PC-3 (cell line): Measurements from ENCODE around the gene CCDC91. TPM values are rescaled to one million over a fixed set of nuclear protein-coding genes. Genes with fewer than 3 reads are reported as not detected.

Experiments used
- ATAC-seq: fragments of 200-7000 bp; cut with Tn5 transposase; 2 replicates; pipeline ENCODE4 v1.9.1; 2020; ENCODE audit warnings: mild to moderate bottlenecking, moderate library complexity
- BruUV-seq: library from RNA; stranded (reverse); fragments of 400-500 nt; replicated peaks from 2 replicates; lab custom pipeline; 2021; lab: Mats Ljungman, UMichigan
- CTCF ChIA-PET: fragments of 300-600 bp; sonication (Branson Sonifier 250); formaldehyde crosslinking; loops from one replicate; lab custom pipeline; 2022; ENCODE audit warnings: antibody characterized with exemption; lab: Charles Lee
- POLR2A ChIA-PET: fragments of 300-600 bp; sonication (Branson Sonifier 250); formaldehyde crosslinking; loops from one replicate; lab custom pipeline; 2022; ENCODE audit warnings: antibody characterized with exemption; ENCODE audit not compliant: unreplicated experiment; lab: Charles Lee
- DNase-seq: peaks from one replicate; pipeline ENCODE4 v3.0.0-alpha.2; 2015
- H2AFZ ChIP-seq: fragments of 300-600 bp; sonication (generic); 2 replicates; pipeline ENCODE4 v1.6.0; 2016; ENCODE audit warnings: antibody characterized with exemption, low read length
- H3F3A ChIP-seq: fragments of 300-600 bp; sonication (generic); one replicate; pipeline ENCODE4 v1.6.0; 2017; ENCODE audit warnings: antibody characterized with exemption, low read length, control low read depth, mild to moderate bottlenecking; ENCODE audit not compliant: unreplicated experiment
- H3K27ac ChIP-seq: fragments of 300-600 bp; sonication (generic); 2 replicates; pipeline ENCODE4 v1.5.1; 2016; ENCODE audit warnings: mild to moderate bottlenecking, low read length
- H3K27me3 ChIP-seq: fragments of 300-600 bp; sonication (generic); 2 replicates; pipeline ENCODE4 v1.6.1; 2016; ENCODE audit warnings: low read length, mixed read lengths
- H3K36me3 ChIP-seq: fragments of 300-600 bp; sonication (generic); 2 replicates; pipeline ENCODE4 v1.6.1; 2016; ENCODE audit warnings: low read depth, mixed run types, low read length, mixed read lengths
- H3K4me1 ChIP-seq: fragments of 300-600 bp; sonication (generic); 2 replicates; pipeline ENCODE4 v1.5.1; 2016; ENCODE audit warnings: low read length; ENCODE audit not compliant: insufficient read depth
- H3K4me2 ChIP-seq: fragments of 300-600 bp; sonication (generic); 2 replicates; pipeline ENCODE4 v1.6.0; 2016; ENCODE audit warnings: low read length
- H3K4me3 ChIP-seq: fragments of 300-600 bp; sonication (generic); 2 replicates; pipeline ENCODE4 v1.5.1; 2016; ENCODE audit warnings: mild to moderate bottlenecking, low read length, mixed read lengths
- H3K79me2 ChIP-seq: fragments of 300-600 bp; sonication (generic); 2 replicates; pipeline ENCODE4 v1.6.1; 2017; ENCODE audit warnings: low read length, mixed read lengths
- H3K9ac ChIP-seq: fragments of 300-600 bp; sonication (generic); 2 replicates; pipeline ENCODE4 v1.6.0; 2016; ENCODE audit warnings: mild to moderate bottlenecking, low read length
- H3K9me2 ChIP-seq: fragments of 300-600 bp; sonication (generic); replicated peaks from 2 replicates; pipeline ENCODE4 v1.6.1; 2016; ENCODE audit warnings: mixed run types, low read length, mixed read lengths
- H3K9me3 ChIP-seq: fragments of 300-600 bp; sonication (generic); 2 replicates; pipeline ENCODE4 v1.6.1; 2016; ENCODE audit warnings: low read length, mixed read lengths
- H4K20me1 ChIP-seq: fragments of 300-600 bp; sonication (generic); 2 replicates; pipeline ENCODE4 v1.6.1; 2016; ENCODE audit warnings: low read length, mixed read lengths
- CTCF ChIP-seq: fragments of 300-600 bp; sonication (generic); conservative IDR thresholded peaks from 2 replicates; pipeline ENCODE4 v1.5.1; 2017; ENCODE audit warnings: antibody characterized with exemption, low read depth, mild to moderate bottlenecking, low read length
- EZH2 ChIP-seq: fragments of 300-600 bp; sonication (generic); IDR thresholded peaks from one replicate; pipeline ENCODE4 v1.6.1; 2017; ENCODE audit warnings: antibody characterized with exemption, mild to moderate bottlenecking, low read length; ENCODE audit not compliant: unreplicated experiment
- EZH2phosphoT487 ChIP-seq: fragments of 300-600 bp; sonication (generic); IDR thresholded peaks from 2 replicates; pipeline ENCODE4 v1.6.1; 2018; ENCODE audit warnings: mild to moderate bottlenecking, antibody characterized with exemption, low read length, borderline replicate concordance
- intact Hi-C: fragments of 100-400 bp; cut with micrococcal nuclease; formaldehyde crosslinking; loops from 2 replicates; pipeline ENCODE4 v1.9.0; 2023
- total RNA-seq: library from RNA; depleted of rRNA; stranded (reverse); fragments of >200 nt; gene quantifications from 2 replicates; pipeline ENCODE4 v1.2.3, GENCODE V29; 2014

The CCDC91 gene
- total RNA-seq, 1 experiment from 2014 or later = 15.7 TPM

DNA sequence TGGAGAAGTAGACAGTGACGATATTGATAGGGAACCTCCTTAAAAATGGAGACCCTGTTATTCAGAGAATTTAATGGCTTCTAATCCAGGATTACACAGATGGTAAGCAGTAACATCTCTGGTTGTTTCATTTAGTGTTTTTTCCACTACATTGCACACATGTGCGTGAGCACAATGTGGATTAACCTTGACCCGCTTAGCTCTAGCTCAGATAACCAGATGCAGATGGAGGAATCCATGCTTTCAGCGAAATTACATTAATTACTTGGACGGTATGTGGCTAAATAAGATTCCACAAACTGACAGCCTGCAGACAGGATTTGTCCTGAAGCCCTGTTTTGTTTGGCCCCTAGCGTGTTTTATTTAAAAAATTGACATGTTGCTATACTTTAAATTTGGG is 378.4 kb downstream of the CCDC91 start:
- H3K27ac ChIP-seq = no peak overlapping the region
- H2AFZ ChIP-seq = no peak overlapping the region
- no peaks in the 10 kb centered on the region for H3K9me2 ChIP-seq
- H3F3A ChIP-seq = no peaks in the 10 kb centered on the region
- CTCF ChIA-PET = no interaction called here
- H3K4me2 ChIP-seq = no peak overlapping the region
- H3K79me2 ChIP-seq = no peaks in the 10 kb centered on the region
- no peak for DNase-seq
- no peaks in the 10 kb centered on the region for H3K9me3 ChIP-seq
- no TSS peak for BruUV-seq
- H3K4me1 ChIP-seq = peaks cover 31% of the 10 kb centered on the region
- H4K20me1 ChIP-seq = no peaks in the 10 kb centered on the region
- H3K4me3 ChIP-seq = no peak overlapping the region
- TF ChIP-seq CTCF = no peak
- TF ChIP-seq EZH2 = no peak
- TF ChIP-seq EZH2phosphoT487 = no peak
- no peaks in the 10 kb centered on the region for H3K36me3 ChIP-seq
- ATAC-seq = no peak
- H3K9ac ChIP-seq = no peak overlapping the region
- intact Hi-C loops = no loop called here
- H3K27me3 ChIP-seq = no peaks in the 10 kb centered on the region
- POLR2A ChIA-PET = no interaction called here

- Histone ChIP-seq H3K27me3 (no peaks in the 10 kb centered on the region), H3K79me2 (no peaks in the 10 kb centered on the region), H3K4me3 (no peak overlapping the region), H2AFZ (no peak overlapping the region), H4K20me1 (no peaks in the 10 kb centered on the region), H3K36me3 (no peaks in the 10 kb centered on the region), H3K9me2 (no peaks in the 10 kb centered on the region), H3K4me1 (peaks cover 36% of the 10 kb centered on the region), H3K9me3 (no peaks in the 10 kb centered on the region), H3K27ac (peak overlapping the region; percentile 18; the same call in 1 of the 2 replicates), H3K9ac (no peak overlapping the region), H3F3A (no peaks in the 10 kb centered on the region), H3K4me2 (peak overlapping the region; percentile 29)
- intact Hi-C loops = no loop called here
- ATAC-seq = peak; percentile 73
- TF ChIP-seq EZH2 (no peak), CTCF (no peak), EZH2phosphoT487 (no peak)
- peak; percentile 72 for DNase-seq
- ChIA-PET CTCF (no interaction called here), POLR2A (no interaction called here)
- no TSS peak for BruUV-seq
Observed at GRCh38 chr12:28569698-28570411, 379.6 kb downstream of the CCDC91 start.

DNA sequence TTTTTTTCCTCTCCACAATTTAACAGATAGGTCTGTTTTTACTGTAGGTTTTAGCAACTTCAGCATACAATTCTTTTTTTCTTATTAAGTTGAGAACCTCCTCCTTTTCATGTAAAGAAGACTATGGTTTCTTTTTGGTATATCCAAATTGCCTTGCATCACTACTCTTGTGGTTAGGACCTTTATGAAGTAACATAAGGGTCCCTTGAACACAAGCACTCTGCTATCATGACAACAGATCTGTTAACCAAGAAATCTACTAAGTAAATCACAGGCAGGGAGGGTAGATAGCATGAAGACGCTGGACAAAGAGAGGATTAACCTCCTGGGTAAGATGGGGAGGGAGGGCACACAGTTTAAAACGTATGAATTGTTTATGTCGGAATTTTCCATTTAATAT is 380.6 kb downstream of the CCDC91 start:
- H3K9me3 ChIP-seq = no peaks in the 10 kb centered on the region
- H2AFZ ChIP-seq = no peak overlapping the region
- H3K9ac ChIP-seq = no peak overlapping the region
- ATAC-seq (no peak), DNase-seq (no peak)
- POLR2A ChIA-PET = no interaction called here
- no peaks in the 10 kb centered on the region for H3K9me2 ChIP-seq
- H3K27me3 ChIP-seq = no peaks in the 10 kb centered on the region
- no peak overlapping the region for H3K4me3 ChIP-seq
- no TSS peak for BruUV-seq
- H4K20me1 ChIP-seq = no peaks in the 10 kb centered on the region
- TF ChIP-seq EZH2 (no peak), CTCF (no peak), EZH2phosphoT487 (no peak)
- intact Hi-C loops = no loop called here
- peaks cover 45% of the 10 kb centered on the region for H3K4me1 ChIP-seq
- H3K79me2 ChIP-seq = no peaks in the 10 kb centered on the region
- H3K4me2 ChIP-seq = no peak overlapping the region
- H3K36me3 ChIP-seq = no peaks in the 10 kb centered on the region
- H3K27ac ChIP-seq = no peak overlapping the region
- no peaks in the 10 kb centered on the region for H3F3A ChIP-seq
- CTCF ChIA-PET = no interaction called here
